Endothelial cell of umbilical vein (primary cell): ENCODE data around the gene RNF150. TPM values are rescaled to one million over a fixed set of nuclear protein-coding genes. Genes with fewer than 3 reads are reported as not detected.
"Not testable (repeated sequence)": the region's sequence is repeated elsewhere in the genome, so short reads cannot be mapped to it uniquely, and the experiment has no call there.

Experiments
- BruUV-seq: library from RNA; stranded (reverse); fragments of 400-500 nt; replicated peaks from 2 replicates; lab custom pipeline; 2021; lab: Mats Ljungman, UMichigan
- CTCF ChIA-PET: fragments of 300-600, 350-600 bp; sonication (Branson Sonifier 250); formaldehyde crosslinking; loops from one replicate; lab custom pipeline; 2021; ENCODE audit warnings: antibody characterized with exemption, inconsistent platforms; lab: Charles Lee
- POLR2A ChIA-PET: fragments of 300-600, 350-600 bp; sonication (Branson Sonifier 250); formaldehyde crosslinking; loops from one replicate; lab custom pipeline; 2021; ENCODE audit warnings: antibody characterized with exemption, inconsistent platforms; lab: Charles Lee
- DNase-seq: peaks from one replicate; pipeline ENCODE4 v3.0.0-alpha.2; 2011; ENCODE audit warnings: low read depth, low spot score
- FAIRE-seq: peaks from 2 replicates; lab custom pipeline; 2011; peaks lifted over from hg19 to GRCh38; lab: Jason Lieb, UNC
- H2AFZ ChIP-seq: 2 replicates; pipeline ENCODE4 v1.6.0; 2012; ENCODE audit warnings: low read depth, low read length, control low read depth, inconsistent platforms
- H3K27ac ChIP-seq: 2 replicates; pipeline ENCODE4 v1.5.1; 2011; ENCODE audit warnings: low read depth, mild to moderate bottlenecking, control low read depth, low read length, moderate library complexity; ENCODE audit not compliant: insufficient read depth
- H3K27me3 ChIP-seq, 2 experiments: 2 replicates each; pipeline versions ENCODE4 v1.6.0 to v1.6.1; 2011; ENCODE audit warnings: low read length in 2 of 2, mixed read lengths in 1 of 2; ENCODE audit not compliant: control insufficient read depth in 2 of 2, insufficient read depth in 2 of 2
- H3K36me3 ChIP-seq, 2 experiments: 2 replicates in 1 of 2; 3 replicates in 1 of 2; pipeline ENCODE4 v1.5.1; 2011; ENCODE audit warnings: low read length in 2 of 2, mild to moderate bottlenecking in 1 of 2, moderate library complexity in 1 of 2; ENCODE audit not compliant: control insufficient read depth in 2 of 2, insufficient read depth in 2 of 2; ENCODE audit errors: extremely low read depth in 1 of 2
- H3K4me1 ChIP-seq: 3 replicates; pipeline ENCODE4 v1.5.1; 2011; ENCODE audit warnings: mild to moderate bottlenecking, low read length; ENCODE audit not compliant: control insufficient read depth, insufficient read depth; ENCODE audit errors: extremely low read depth
- H3K4me2 ChIP-seq: 2 replicates; pipeline ENCODE4 v1.6.1; 2011; ENCODE audit warnings: low read length, control low read depth, mixed read lengths; ENCODE audit not compliant: insufficient read depth
- H3K4me3 ChIP-seq, 3 experiments: fragments of 200-600 bp in 1 of 3; sonication (generic), shearing (Covaris generic) in 1 of 3; replicated peaks in 1 of 3; 2 replicates each; pipeline ENCODE4 v1.5.1; 2011 to 2016; ENCODE audit warnings: control low read depth in 3 of 3, low read length in 3 of 3, mild to moderate bottlenecking in 2 of 3, inconsistent platforms in 1 of 3, low read depth in 1 of 3, moderate library complexity in 1 of 3; ENCODE audit not compliant: insufficient read depth in 1 of 3
- H3K79me2 ChIP-seq: 2 replicates; pipeline ENCODE4 v1.6.0; 2012; ENCODE audit warnings: low read length, inconsistent platforms; ENCODE audit not compliant: control insufficient read depth, insufficient read depth
- H3K9ac ChIP-seq: replicated peaks from 2 replicates; pipeline ENCODE3; 2011; ENCODE audit warnings: low read length, control low read depth; ENCODE audit not compliant: insufficient read depth; ENCODE audit errors: extremely low read depth
- H3K9me1 ChIP-seq: replicated peaks from 3 replicates; pipeline ENCODE4 v1.6.0; 2011; ENCODE audit warnings: mild to moderate bottlenecking, low read length; ENCODE audit not compliant: control insufficient read depth, insufficient read depth; ENCODE audit errors: extremely low read depth
- H3K9me3 ChIP-seq: replicated peaks from 2 replicates; pipeline ENCODE4 v1.5.1; 2012; ENCODE audit warnings: low read length, inconsistent platforms; ENCODE audit not compliant: control insufficient read depth, insufficient read depth
- H4K20me1 ChIP-seq: replicated peaks from 2 replicates; pipeline ENCODE3; 2011; ENCODE audit warnings: mild to moderate bottlenecking, low read length; ENCODE audit not compliant: control insufficient read depth, insufficient read depth; ENCODE audit errors: extremely low read depth
- EZH2 ChIP-seq: IDR thresholded peaks from 2 replicates; pipeline ENCODE4 v1.6.1; 2012; ENCODE audit warnings: borderline replicate concordance, low read depth, mild to moderate bottlenecking, moderate library complexity, low read length, inconsistent platforms; ENCODE audit not compliant: severe bottlenecking
- FOS ChIP-seq: IDR thresholded peaks from 2 replicates; pipeline ENCODE4 v1.6.1; 2011; ENCODE audit warnings: mild to moderate bottlenecking, low read length, moderate library complexity, borderline replicate concordance; ENCODE audit not compliant: insufficient read depth
- GATA2 ChIP-seq: IDR thresholded peaks from 2 replicates; pipeline ENCODE4 v1.7.0; 2011; ENCODE audit warnings: low read depth, mild to moderate bottlenecking, moderate library complexity, mixed read lengths, low read length; ENCODE audit not compliant: insufficient read length, insufficient read depth
- JUN ChIP-seq: IDR thresholded peaks from 2 replicates; pipeline ENCODE4 v1.6.1; 2011; ENCODE audit warnings: borderline replicate concordance, low read depth; ENCODE audit not compliant: insufficient read length, insufficient read depth
- MYC ChIP-seq: IDR thresholded peaks from one replicate; pipeline ENCODE4 v1.6.1; 2011; ENCODE audit warnings: mild to moderate bottlenecking, low read depth, low read length
- POLR2A ChIP-seq: IDR thresholded peaks from 2 replicates; pipeline ENCODE4 v1.6.1; 2012; ENCODE audit warnings: low read depth, mild to moderate bottlenecking, control low read depth, low read length
- POLR2AphosphoS5 ChIP-seq: IDR thresholded peaks from 2 replicates; pipeline ENCODE4 v1.6.1; 2012; ENCODE audit warnings: low read depth, mild to moderate bottlenecking, control low read depth, low read length, moderate library complexity; ENCODE audit not compliant: insufficient read depth
- dilution Hi-C: fragments of 300-500 bp; cut with MboI; formaldehyde crosslinking; loops from one replicate; pipeline ENCODE4 v1.15.0; 2019; ENCODE audit warnings: low sequenced_read_pairs; ENCODE audit not compliant: extremely low pct_ligation_motif_present
- intact Hi-C: fragments of 100-400 bp; cut with micrococcal nuclease; formaldehyde crosslinking; loops from one replicate; pipeline ENCODE4 v1.10.0; 2022
- polyA plus RNA-seq, 4 experiments: library from polyadenylated mRNA; depleted of rRNA in 3 of 4; stranded (reverse) in 3 of 4; unstranded in 1 of 4; fragments of >200 nt; gene quantifications; 2 replicates each; pipeline versions ENCODE4 v1.2.1 to v1.2.3, GENCODE V29; 2011 to 2012; ENCODE audit warnings: missing spikeins in 1 of 4
- total RNA-seq: library from RNA; stranded (reverse); gene quantifications from 2 replicates; pipeline ENCODE4 v1.2.3, GENCODE V29; 2021
- TF ChIP-seq, protein P1 (sequence below), 2 donors: IDR thresholded peaks; 1 replicate in 1 of 2; 2 replicates in 1 of 2; pipeline ENCODE4 v1.5.1; 2011; ENCODE audit warnings: low read length in 2 of 2, mild to moderate bottlenecking in 2 of 2, moderate library complexity in 2 of 2, control low read depth in 1 of 2, inconsistent platforms in 1 of 2, low read depth in 1 of 2; ENCODE audit not compliant: insufficient read depth in 1 of 2; ENCODE audit errors: extremely low read depth in 1 of 2
- TF ChIP-seq, protein P2 (sequence below): IDR thresholded peaks from 2 replicates; pipeline ENCODE4 v1.6.1; 2011; ENCODE audit not compliant: insufficient read depth, insufficient read length

Gene RNF150
- total and polyA plus RNA-seq, 2 donors (not counting 3 experiments of a cell fraction or from before 2014, with no cell fraction given): 0.33 to 0.35 TPM

DNA sequence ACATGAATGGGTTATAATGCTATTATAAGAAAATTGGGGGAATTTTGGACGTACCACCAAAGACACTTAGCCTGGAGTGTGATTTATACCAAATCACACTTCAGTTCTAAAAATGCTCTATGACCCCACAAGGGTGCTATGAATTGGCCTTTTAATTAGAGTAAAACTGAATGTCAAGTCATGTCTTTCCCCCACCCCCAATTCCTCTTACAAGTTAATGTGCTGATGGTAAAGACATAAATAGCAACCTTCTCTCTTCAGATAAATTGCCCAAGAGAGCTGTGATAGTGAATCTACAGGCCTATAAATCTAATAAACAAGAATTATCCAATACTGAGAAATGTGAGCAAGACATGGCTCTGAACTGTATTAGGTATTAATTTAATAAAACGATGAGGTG, 78.8 kb downstream of the RNF150 start:
- no peak for FAIRE-seq
- intact Hi-C loops (no loop called here), dilution Hi-C loops (no loop called here)
- Histone ChIP-seq H3K27ac (no peak overlapping the region), H3K4me2 (no peak overlapping the region), H4K20me1 (no peaks in the 10 kb centered on the region), H3K9me3 (no peaks in the 10 kb centered on the region), H3K4me3 (no peak overlapping the region), H3K4me1 (no peaks in the 10 kb centered on the region), H3K27me3 (no peaks in the 10 kb centered on the region), H3K9me1 (no peaks in the 10 kb centered on the region), H3K36me3 (no peaks in the 10 kb centered on the region), H3K79me2 (no peaks in the 10 kb centered on the region), H2AFZ (no peak overlapping the region), H3K9ac (no peak overlapping the region)
- CTCF ChIA-PET: interaction anchor here (1.0 kb wide), 1 partner anchor 8 kb away, joined by 3 read pairs; no protein-coding TSS in a partner anchor
- TF ChIP-seq, protein P1, sequence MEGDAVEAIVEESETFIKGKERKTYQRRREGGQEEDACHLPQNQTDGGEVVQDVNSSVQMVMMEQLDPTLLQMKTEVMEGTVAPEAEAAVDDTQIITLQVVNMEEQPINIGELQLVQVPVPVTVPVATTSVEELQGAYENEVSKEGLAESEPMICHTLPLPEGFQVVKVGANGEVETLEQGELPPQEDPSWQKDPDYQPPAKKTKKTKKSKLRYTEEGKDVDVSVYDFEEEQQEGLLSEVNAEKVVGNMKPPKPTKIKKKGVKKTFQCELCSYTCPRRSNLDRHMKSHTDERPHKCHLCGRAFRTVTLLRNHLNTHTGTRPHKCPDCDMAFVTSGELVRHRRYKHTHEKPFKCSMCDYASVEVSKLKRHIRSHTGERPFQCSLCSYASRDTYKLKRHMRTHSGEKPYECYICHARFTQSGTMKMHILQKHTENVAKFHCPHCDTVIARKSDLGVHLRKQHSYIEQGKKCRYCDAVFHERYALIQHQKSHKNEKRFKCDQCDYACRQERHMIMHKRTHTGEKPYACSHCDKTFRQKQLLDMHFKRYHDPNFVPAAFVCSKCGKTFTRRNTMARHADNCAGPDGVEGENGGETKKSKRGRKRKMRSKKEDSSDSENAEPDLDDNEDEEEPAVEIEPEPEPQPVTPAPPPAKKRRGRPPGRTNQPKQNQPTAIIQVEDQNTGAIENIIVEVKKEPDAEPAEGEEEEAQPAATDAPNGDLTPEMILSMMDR (IDR thresholded peaks at IDR 0.05; ENCODE audit: extremely low read depth in 1 of 2, insufficient read depth in 1 of 2, low read depth in 1 of 2, low read length in 2 of 2): no peak
- no peak for TF ChIP-seq FOS
- TF ChIP-seq POLR2A: no peak
- no peak for TF ChIP-seq GATA2
- no peak for TF ChIP-seq MYC
- no peak for TF ChIP-seq EZH2
- TF ChIP-seq JUN: no peak
- no peak for TF ChIP-seq POLR2AphosphoS5
- TF ChIP-seq, protein P2, sequence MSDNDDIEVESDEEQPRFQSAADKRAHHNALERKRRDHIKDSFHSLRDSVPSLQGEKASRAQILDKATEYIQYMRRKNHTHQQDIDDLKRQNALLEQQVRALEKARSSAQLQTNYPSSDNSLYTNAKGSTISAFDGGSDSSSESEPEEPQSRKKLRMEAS: no peak
- POLR2A ChIA-PET: no interaction called here
- BruUV-seq: no TSS peak
- DNase-seq: no peak

GRCh38 chr4:141050999-141051398, 82.3 kb downstream of the RNF150 start:
- H2AFZ ChIP-seq, POLR2A ChIA-PET, H3K27me3 ChIP-seq, CTCF ChIA-PET, H3K4me3 ChIP-seq, H3K4me1 ChIP-seq, intact Hi-C loops, H3K36me3 ChIP-seq, dilution Hi-C loops, FAIRE-seq, H3K79me2 ChIP-seq, H3K9me1 ChIP-seq, H3K4me2 ChIP-seq, H4K20me1 ChIP-seq, BruUV-seq, H3K9me3 ChIP-seq, DNase-seq, H3K9ac ChIP-seq, H3K27ac ChIP-seq: not testable (repeated sequence)
